ENCODE results near the gene KRTAP10-1.

Gene KRTAP10-1

GRCh38 chr21:44528634-44528995, 11.4 kb downstream of the KRTAP10-1 start:
- no peak overlapping the region for H3K4me3 ChIP-seq (ENCODE audit: low read depth, low read length)
- TF ChIP-seq CTCF (IDR thresholded peaks at IDR 0.05; ENCODE audit: borderline replicate concordance, insufficient read depth, low read depth, low read length) = no peak

- H3K4me3 ChIP-seq (ENCODE audit: low read depth, low read length) = no peak overlapping the region
- TF ChIP-seq CTCF (IDR thresholded peaks at IDR 0.05; ENCODE audit: borderline replicate concordance, insufficient read depth, low read depth, low read length) = no peak
Observed at GRCh38 chr21:44527983-44528633, 11.9 kb downstream of the KRTAP10-1 start.

GRCh38 chr21:44527156-44527982, 12.6 kb downstream of the KRTAP10-1 start:
- TF ChIP-seq CTCF (IDR thresholded peaks at IDR 0.05; ENCODE audit: borderline replicate concordance, insufficient read depth, low read depth, low read length) = no peak
- no peak overlapping the region for H3K4me3 ChIP-seq (ENCODE audit: low read depth, low read length)

GRCh38 chr21:44526096-44526997, 13.6 kb downstream of the KRTAP10-1 start:
- no peak for TF ChIP-seq CTCF (IDR thresholded peaks at IDR 0.05; ENCODE audit: borderline replicate concordance, insufficient read depth, low read depth, low read length)
- no peak overlapping the region for H3K4me3 ChIP-seq (ENCODE audit: low read depth, low read length)

GRCh38 chr21:44525391-44526095, 14.5 kb downstream of the KRTAP10-1 start:
- TF ChIP-seq CTCF (IDR thresholded peaks at IDR 0.05; ENCODE audit: borderline replicate concordance, insufficient read depth, low read depth, low read length) = no peak
- no peak overlapping the region for H3K4me3 ChIP-seq (ENCODE audit: low read depth, low read length)

GRCh38 chr21:44524414-44525371, 15.3 kb downstream of the KRTAP10-1 start:
- no peak for TF ChIP-seq CTCF (IDR thresholded peaks at IDR 0.05; ENCODE audit: borderline replicate concordance, insufficient read depth, low read depth, low read length)
- H3K4me3 ChIP-seq (ENCODE audit: low read depth, low read length) = no peak overlapping the region

All from GM12875 (cell line).